OCI-LY1 (cell line): ENCODE data around the gene CPN2.

Source experiments
- H2AFZ ChIP-seq: fragments of 200-600 bp; sonication (generic), shearing (Covaris generic); 2 replicates; pipeline ENCODE4 v1.6.0; 2014; ENCODE audit warnings: antibody characterized with exemption, mild to moderate bottlenecking, low read length
- H3F3A ChIP-seq: fragments of 200-600 bp; sonication (generic), shearing (Covaris generic); 2 replicates; pipeline ENCODE4 v1.6.0; 2014; ENCODE audit warnings: mild to moderate bottlenecking, antibody characterized with exemption, low read length, moderate library complexity; ENCODE audit not compliant: insufficient read depth
- H3K27ac ChIP-seq: fragments of 200-600 bp; sonication (generic); 2 replicates; pipeline ENCODE4 v1.5.1; 2014; ENCODE audit warnings: low read length, mixed run types, mild to moderate bottlenecking, low read depth; ENCODE audit not compliant: poor library complexity, severe bottlenecking
- H3K27me3 ChIP-seq: fragments of 200-600 bp; sonication (generic); 2 replicates; pipeline ENCODE4 v1.6.0; 2014; ENCODE audit warnings: antibody characterized with exemption, mild to moderate bottlenecking, low read length, moderate library complexity; ENCODE audit not compliant: insufficient read depth
- H3K36me3 ChIP-seq: fragments of 200-600 bp; sonication (generic); 2 replicates; pipeline ENCODE4 v1.6.1; 2014; ENCODE audit warnings: mild to moderate bottlenecking, antibody characterized with exemption, low read length, moderate library complexity, mixed read lengths; ENCODE audit not compliant: insufficient read depth
- H3K4me1 ChIP-seq: fragments of 200-600 bp; sonication (generic); 2 replicates; pipeline ENCODE4 v1.5.1; 2014; ENCODE audit warnings: mild to moderate bottlenecking, low read length, moderate library complexity; ENCODE audit not compliant: insufficient read depth, severe bottlenecking
- H3K4me2 ChIP-seq: fragments of 200-600 bp; sonication (generic), shearing (Covaris generic); 2 replicates; pipeline ENCODE4 v1.6.1; 2014; ENCODE audit warnings: low read length
- H3K4me3 ChIP-seq: fragments of 200-600 bp; sonication (generic); 2 replicates; pipeline ENCODE4 v1.5.1; 2014; ENCODE audit warnings: low read length, low read depth, mild to moderate bottlenecking, mixed read lengths; ENCODE audit not compliant: poor library complexity, severe bottlenecking
- H3K79me2 ChIP-seq: fragments of 200-600 bp; shearing (Covaris generic); 2 replicates; pipeline ENCODE4 v1.6.1; 2016; ENCODE audit warnings: mixed run types, low read length, mixed read lengths; ENCODE audit not compliant: insufficient read depth
- H3K9ac ChIP-seq: fragments of 200-600 bp; sonication (generic), shearing (Covaris generic); 2 replicates; pipeline ENCODE4 v1.6.1; 2014; ENCODE audit warnings: mild to moderate bottlenecking, low read length, mixed read lengths
- H3K9me2 ChIP-seq: fragments of 200-600 bp; sonication (generic), shearing (Covaris generic); 2 replicates; pipeline ENCODE4 v1.6.1; 2014; ENCODE audit warnings: low read depth, mild to moderate bottlenecking, low read length, mixed read lengths
- H3K9me3 ChIP-seq: fragments of 200-600 bp; shearing (Covaris generic); 2 replicates; pipeline ENCODE4 v1.6.1; 2014; ENCODE audit warnings: low read length, mixed read lengths
- H4K20me1 ChIP-seq: fragments of 200-600 bp; sonication (generic), shearing (Covaris generic); 2 replicates; pipeline ENCODE4 v1.6.0; 2016; ENCODE audit warnings: mild to moderate bottlenecking, low read length; ENCODE audit not compliant: insufficient read depth
- CTCF ChIP-seq: fragments of 200-600 bp; sonication (generic), shearing (Covaris generic); IDR thresholded peaks from 2 replicates; pipeline ENCODE4 v1.5.1; 2017; ENCODE audit warnings: mild to moderate bottlenecking, antibody characterized with exemption, low read length, moderate library complexity, mixed read lengths
- EZH2 ChIP-seq: fragments of 200-600 bp; sonication (generic), shearing (Covaris generic); IDR thresholded peaks from 2 replicates; pipeline ENCODE4 v1.8.0; 2017; ENCODE audit warnings: borderline replicate concordance, mixed run types, mild to moderate bottlenecking, antibody characterized with exemption, low read length, moderate library complexity, mixed read lengths

Gene CPN2

GRCh38 chr3:194330160-194330559, 21.0 kb downstream of the CPN2 start:
- no peak for TF ChIP-seq CTCF

GRCh38 chr3:194329583-194329965, 21.6 kb downstream of the CPN2 start:
- Histone ChIP-seq H3K9me2 (no peaks in the 10 kb centered on the region), H3K27ac (no peak overlapping the region), H4K20me1 (no peaks in the 10 kb centered on the region), H3K4me1 (peaks cover 4% of the 10 kb centered on the region), H3K36me3 (no peaks in the 10 kb centered on the region), H3K9ac (no peak overlapping the region), H3K27me3 (no peaks in the 10 kb centered on the region; the same call in 1 of the 2 replicates), H3K79me2 (no peaks in the 10 kb centered on the region), H2AFZ (no peak overlapping the region), H3K9me3 (peaks cover 5% of the 10 kb centered on the region; the same call in 1 of the 2 replicates), H3F3A (peaks cover 20% of the 10 kb centered on the region), H3K4me2 (no peak overlapping the region), H3K4me3 (no peak overlapping the region)
- TF ChIP-seq EZH2 (no peak), CTCF (no peak)

More at GRCh38 chr3:194330160-194330559, 21.0 kb downstream of the CPN2 start:
- Histone ChIP-seq H3K9me2 (no peaks in the 10 kb centered on the region), H3K79me2 (no peaks in the 10 kb centered on the region), H3K4me2 (no peak overlapping the region), H3K4me3 (no peak overlapping the region), H2AFZ (no peak overlapping the region), H3K27ac (no peak overlapping the region), H3K4me1 (peaks cover 4% of the 10 kb centered on the region), H3F3A (peaks cover 15% of the 10 kb centered on the region), H4K20me1 (no peaks in the 10 kb centered on the region), H3K9me3 (peaks cover 5% of the 10 kb centered on the region; the same call in 1 of the 2 replicates), H3K27me3 (no peaks in the 10 kb centered on the region; the same call in 1 of the 2 replicates), H3K9ac (no peak overlapping the region), H3K36me3 (no peaks in the 10 kb centered on the region)

GRCh38 chr3:194328942-194329582, 22.1 kb downstream of the CPN2 start:
- Histone ChIP-seq H3K4me1 (peaks cover 4% of the 10 kb centered on the region), H3F3A (peaks cover 22% of the 10 kb centered on the region), H3K27ac (no peak overlapping the region)

More at GRCh38 chr3:194328942-194329582, 22.1 kb downstream of the CPN2 start:
- H3K9me3 ChIP-seq: peaks cover 5% of the 10 kb centered on the region; the same call in 1 of the 2 replicates
- no peak for TF ChIP-seq EZH2
- no peaks in the 10 kb centered on the region for H4K20me1 ChIP-seq
- no peak overlapping the region for H3K4me2 ChIP-seq
- H3K9me2 ChIP-seq: no peaks in the 10 kb centered on the region
- H2AFZ ChIP-seq: no peak overlapping the region
- no peak overlapping the region for H3K9ac ChIP-seq
- no peaks in the 10 kb centered on the region; the same call in 1 of the 2 replicates for H3K27me3 ChIP-seq
- H3K4me3 ChIP-seq: no peak overlapping the region
- no peaks in the 10 kb centered on the region for H3K36me3 ChIP-seq
- H3K79me2 ChIP-seq: no peaks in the 10 kb centered on the region
